Fibroblast of villous mesenchyme (primary cell): ENCODE measurements around the gene PA2G4. TPM values are rescaled to one million over a fixed set of nuclear protein-coding genes. Genes with fewer than 3 reads are reported as not detected.
"Not testable (repeated sequence)": the region's sequence is repeated elsewhere in the genome, so short reads cannot be mapped to it uniquely, and the experiment has no call there.

Source experiments
- DNase-seq: peaks from one replicate; pipeline ENCODE4 v3.0.0-alpha.2; 2010; ENCODE audit warnings: low read depth
- H3K4me3 ChIP-seq: 2 replicates; pipeline ENCODE4 v1.5.1; 2011; ENCODE audit warnings: low read depth, mild to moderate bottlenecking, low read length
- CTCF ChIP-seq: IDR thresholded peaks from 2 replicates; pipeline ENCODE4 v1.5.1; 2012; ENCODE audit warnings: low read depth, mild to moderate bottlenecking, low read length; ENCODE audit not compliant: insufficient read depth
- total RNA-seq: library from RNA; depleted of rRNA; stranded (reverse); fragments of >200 nt; gene quantifications from 2 replicates; pipeline ENCODE4 v1.2.3, GENCODE V29; 2012

PA2G4 gene
- total RNA-seq = 119 and 158 TPM in 2 replicates

GRCh38 chr12:56104109-56104814 is at the start of gene PA2G4:
Gene PA2G4, plus strand, starts transcription at chr12:56104559. Its CDS starts 179 bp downstream, at chr12:56104738.
- peak within 1 kb of the TSS; percentile 83 for H3K4me3 ChIP-seq
- no peak for TF ChIP-seq CTCF
- peak; percentile 99 for DNase-seq

- H3K4me3 ChIP-seq = not testable (repeated sequence)
- peak; percentile 14 for DNase-seq
Measured at GRCh38 chr12:56059964-56060363, 44.4 kb upstream of the PA2G4 start.

GRCh38 chr12:56061982-56062381 is 42.4 kb upstream of the PA2G4 start:
- no peak for DNase-seq
- H3K4me3 ChIP-seq = no peak overlapping the region
- no peak for TF ChIP-seq CTCF

- no peak for DNase-seq
- no peak overlapping the region for H3K4me3 ChIP-seq
- TF ChIP-seq CTCF = no peak
Measured at GRCh38 chr12:56062996-56063395, 41.4 kb upstream of the PA2G4 start.

- no peak for TF ChIP-seq CTCF
- DNase-seq = peak; percentile 23
- no peak overlapping the region for H3K4me3 ChIP-seq
Measured at GRCh38 chr12:56071648-56072047, 32.7 kb upstream of the PA2G4 start.

GRCh38 chr12:56074396-56074795 is 30.0 kb upstream of the PA2G4 start:
- no peak overlapping the region for H3K4me3 ChIP-seq
- no peak for DNase-seq
- TF ChIP-seq CTCF = no peak

GRCh38 chr12:56077966-56078365 is 26.4 kb upstream of the PA2G4 start:
- DNase-seq = peak; percentile 57
- not testable (repeated sequence) for H3K4me3 ChIP-seq

GRCh38 chr12:56078427-56078826 is 25.9 kb upstream of the PA2G4 start:
- DNase-seq = no peak
- TF ChIP-seq CTCF = no peak
- H3K4me3 ChIP-seq = no peak overlapping the region
